Cerebellar cortex (tissue), 1 donor: ENCODE data around the gene GRAMD1A.
A peak's percentile ranks its signal among the peaks of the same experiment; 100 is the strongest.
"Not testable (repeated sequence)": the region's sequence is repeated elsewhere in the genome, so short reads cannot be mapped to it uniquely, and the experiment has no call there.

Experiments used
- DNase-seq: peaks from one replicate; pipeline ENCODE4 v3.0.0-alpha.2; 2015; ENCODE audit warnings: low spot score

GRAMD1A gene

DNA sequence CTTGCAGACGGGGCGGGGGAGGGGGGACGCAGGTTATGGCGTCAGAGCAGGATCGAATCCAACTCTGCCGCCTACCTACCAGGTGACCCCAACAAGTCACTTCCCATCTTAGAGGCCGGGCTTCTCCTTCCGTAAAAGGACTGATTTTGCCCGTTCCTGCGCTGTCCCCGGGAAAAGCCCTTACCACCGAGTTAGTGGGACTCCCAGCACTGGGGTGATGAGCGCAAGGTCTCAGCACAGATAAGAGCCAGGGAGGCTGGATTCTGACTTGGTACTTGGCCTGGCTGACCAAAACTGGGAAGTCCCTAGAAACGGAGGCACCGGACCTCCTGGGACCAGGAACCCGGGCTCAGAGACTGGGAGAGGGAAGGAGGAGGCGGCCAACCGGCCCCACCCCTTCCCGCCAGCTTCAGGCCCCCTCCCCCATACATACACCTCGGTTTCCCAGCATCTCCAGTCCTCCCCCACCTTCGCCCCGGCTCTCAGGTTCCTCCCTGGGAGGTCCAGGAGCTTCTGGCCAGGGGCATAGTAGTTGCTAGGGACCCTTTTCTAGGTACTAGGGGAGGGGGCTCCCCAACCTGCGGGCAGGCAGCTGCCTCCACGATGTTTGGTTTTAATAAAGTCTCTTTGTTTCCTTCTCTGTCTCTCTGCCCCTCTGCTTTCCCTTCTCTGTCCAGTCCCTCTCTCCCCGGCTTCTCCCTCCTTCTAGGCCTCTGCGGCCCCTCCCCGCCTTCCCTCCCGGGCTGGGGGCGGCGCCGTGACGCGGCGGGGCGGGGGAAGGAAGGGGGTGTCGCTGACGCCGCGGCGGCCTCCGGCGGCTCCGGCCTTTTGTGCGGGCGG, at the start of gene GRAMD1A:
Gene GRAMD1A (plus strand): TSS at position 826 of the 840 bp plus-strand sequence. CDS start 156 bp downstream, outside the sequence.
- peak; percentile 87 for DNase-seq

DNA sequence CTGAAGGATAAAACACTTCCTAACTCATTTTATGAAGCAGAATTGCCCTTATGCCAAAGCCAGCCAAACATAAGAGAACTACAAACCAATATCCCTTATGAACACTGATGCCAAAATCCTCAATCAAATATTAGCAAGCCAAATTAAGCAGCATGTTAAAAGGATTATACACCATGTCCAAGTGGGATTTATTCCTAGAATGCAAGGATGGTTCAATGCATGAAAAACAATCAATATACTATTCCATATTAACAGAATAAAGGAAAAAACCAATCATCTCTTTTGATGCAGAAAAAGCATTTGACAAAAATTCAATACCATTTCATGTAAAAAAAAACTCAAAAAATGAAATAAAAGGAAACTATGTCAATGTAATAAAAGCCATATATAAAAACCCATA, 47.0 kb upstream of the GRAMD1A start:
- DNase-seq = no peak

DNA sequence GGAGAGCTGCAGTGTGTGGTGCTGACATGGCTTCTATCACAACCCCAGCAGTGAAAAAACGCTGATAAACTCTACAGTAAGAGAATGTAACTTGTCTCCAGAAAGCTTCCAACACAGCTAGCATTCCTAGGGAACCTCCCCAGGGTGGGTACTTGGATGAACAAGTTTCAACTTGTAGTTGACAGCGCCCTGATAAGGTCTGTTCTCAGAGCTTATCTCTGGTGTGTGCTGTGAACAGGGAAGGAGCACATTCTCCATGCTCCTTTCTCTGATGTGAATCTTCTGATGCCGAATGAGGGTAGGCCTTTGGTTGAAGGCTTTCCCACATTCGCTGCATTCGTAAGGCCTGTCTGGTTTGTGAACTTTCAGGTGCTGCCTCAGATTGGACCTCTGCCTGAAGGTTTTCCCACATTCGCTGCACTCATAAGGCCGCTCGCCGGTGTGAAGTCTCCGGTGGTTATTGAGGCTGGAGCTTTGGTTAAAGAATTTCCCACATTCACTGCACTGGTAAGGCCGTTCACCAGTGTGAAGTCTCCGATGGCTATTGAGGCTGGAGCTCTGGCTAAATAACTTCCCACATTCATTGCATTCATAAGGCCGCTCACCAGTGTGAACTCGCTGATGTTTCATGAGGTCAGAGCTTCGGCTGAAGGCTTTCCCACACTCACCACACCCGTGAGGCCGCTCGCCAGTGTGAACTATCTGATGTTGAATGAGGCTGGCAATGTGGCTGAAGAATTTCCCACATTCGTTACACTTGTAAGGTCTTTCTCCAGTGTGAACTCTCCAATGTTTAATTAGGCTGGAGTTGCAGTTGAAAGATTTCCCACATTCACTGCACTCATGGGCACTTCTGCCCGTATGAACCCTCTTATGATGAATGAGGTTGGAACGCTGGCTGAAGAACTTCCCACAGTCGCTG, 42.0 kb upstream of the GRAMD1A start:
- no peak for DNase-seq

DNA sequence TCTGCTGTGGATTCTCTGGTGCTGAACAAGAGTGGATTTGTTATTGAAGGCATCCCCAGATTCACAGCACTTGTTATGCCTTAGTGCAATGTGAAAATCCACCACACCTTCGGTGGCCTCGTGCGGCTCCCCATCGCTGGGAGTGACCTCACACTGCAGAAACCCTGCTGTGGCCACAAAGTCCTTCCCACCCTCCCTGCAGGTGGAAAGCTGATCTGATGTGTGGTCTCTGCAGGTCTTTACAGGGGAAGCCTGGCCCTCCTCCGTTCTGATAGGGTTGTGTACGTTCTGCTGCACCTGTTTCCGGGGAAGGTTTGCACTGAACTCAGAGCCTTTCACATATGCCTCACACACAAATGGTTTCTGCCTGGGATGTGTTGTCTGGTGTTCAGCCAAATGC, 41.1 kb upstream of the GRAMD1A start:
- no peak for DNase-seq

DNA sequence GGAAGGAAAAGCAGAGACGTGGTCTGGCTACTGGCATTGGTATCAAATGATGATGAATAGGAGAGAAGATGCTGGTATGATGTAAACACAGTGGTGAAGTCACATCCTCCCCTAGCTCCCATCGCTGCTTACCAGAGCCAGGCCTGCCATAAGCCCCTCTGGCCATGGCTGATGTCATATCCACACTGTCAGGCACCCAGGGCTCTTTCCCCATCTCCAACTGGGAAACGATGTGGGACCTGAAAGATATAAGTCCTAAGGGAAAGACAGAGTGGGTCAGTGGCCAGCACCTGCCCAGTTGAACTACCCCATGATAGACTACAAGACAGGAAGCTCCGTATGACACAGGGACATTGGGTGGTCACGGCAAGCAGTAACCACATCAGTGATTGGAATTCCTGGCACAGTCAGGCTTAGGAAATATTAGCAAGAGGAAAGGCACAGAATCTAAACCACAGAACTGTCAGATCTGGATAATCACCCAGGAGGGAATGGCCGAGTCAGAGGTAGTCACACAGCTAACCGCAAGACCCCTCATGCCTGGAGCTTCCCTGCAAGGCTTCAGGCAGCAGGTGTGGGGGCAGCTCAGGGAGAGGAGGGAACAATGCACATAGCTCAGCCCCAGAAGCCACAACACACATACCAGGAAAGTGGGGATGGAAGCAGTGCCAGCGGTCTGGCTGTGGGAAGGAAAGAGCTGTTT, 39.9 kb upstream of the GRAMD1A start:
- no peak for DNase-seq

DNA sequence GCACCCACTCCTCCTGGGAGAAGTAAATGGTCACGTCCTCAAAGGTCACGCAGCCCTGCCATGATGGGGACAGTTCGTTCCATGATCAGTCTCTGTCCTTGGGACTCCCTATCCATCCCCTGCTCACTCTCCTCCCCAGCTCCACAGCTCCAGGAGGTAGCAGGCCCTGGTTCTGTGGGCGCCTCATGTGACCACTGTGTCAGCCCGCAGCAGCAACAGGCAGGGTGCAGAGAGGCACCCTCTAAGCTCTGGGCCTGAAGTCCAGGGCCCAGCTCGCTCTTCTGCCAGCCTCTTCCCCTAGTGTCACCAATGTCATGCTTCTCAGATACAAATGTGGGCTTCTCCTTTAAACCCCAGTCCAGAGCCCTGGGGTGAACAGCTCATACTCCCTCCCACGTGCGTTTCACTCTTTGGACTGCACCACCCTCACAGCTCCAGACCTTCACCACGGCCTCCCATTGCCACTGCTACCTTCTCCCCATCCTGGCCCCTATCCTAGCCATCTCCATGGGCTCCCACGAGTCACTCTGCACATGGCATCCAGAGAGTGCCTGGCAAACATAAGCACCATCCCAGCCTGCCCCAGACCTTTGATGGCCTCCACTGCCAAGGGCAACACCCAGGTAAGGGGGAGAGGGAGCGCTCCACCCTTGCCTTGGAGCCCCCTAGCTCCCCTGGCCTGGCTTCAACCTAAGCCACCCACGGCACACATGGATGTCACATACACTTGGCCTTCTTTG, 39.0 kb upstream of the GRAMD1A start:
- no peak for DNase-seq

DNA sequence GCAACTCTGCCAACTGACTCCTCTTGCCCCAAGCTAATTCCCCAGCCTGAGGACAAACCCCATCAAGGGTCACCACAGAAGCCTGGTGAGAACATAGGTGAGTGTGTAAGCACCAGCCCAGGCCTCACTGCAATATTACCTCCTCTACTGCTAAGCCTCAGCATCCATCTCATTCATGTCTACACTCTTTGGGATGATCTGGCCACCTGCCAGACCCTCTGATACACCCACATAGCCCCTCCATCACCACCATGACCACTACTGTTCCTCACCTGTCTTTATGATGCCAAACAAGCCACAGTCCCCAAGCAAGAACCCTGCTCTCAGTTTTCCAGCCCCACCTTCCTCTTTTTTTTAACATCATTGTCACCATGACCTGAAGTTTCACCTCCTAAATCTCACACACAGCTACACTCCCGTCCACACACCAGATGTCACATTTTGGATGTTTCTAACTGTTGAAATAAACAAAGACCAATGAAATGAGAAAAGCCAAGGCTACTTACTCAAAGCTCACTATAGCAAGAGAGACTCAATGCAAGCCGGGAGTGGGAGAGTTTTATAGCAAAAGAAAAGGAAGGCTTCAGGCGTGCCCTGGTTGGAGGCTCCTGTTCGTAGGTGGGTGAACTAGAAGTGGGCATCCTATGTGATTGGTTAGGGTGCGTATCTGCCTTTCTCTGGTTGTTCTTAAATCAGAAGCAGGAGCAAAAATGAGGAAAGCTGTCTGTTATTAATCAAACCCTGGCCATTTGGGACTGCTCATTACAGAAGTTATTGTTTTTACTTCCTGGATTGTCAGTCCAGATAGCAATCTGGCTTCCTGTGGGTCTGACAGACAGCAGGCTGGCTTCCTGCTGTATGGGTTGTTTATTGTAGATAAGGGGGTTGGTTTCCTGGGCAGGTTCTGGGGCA, 38.1 kb upstream of the GRAMD1A start:
- DNase-seq = peak; percentile 4

DNA sequence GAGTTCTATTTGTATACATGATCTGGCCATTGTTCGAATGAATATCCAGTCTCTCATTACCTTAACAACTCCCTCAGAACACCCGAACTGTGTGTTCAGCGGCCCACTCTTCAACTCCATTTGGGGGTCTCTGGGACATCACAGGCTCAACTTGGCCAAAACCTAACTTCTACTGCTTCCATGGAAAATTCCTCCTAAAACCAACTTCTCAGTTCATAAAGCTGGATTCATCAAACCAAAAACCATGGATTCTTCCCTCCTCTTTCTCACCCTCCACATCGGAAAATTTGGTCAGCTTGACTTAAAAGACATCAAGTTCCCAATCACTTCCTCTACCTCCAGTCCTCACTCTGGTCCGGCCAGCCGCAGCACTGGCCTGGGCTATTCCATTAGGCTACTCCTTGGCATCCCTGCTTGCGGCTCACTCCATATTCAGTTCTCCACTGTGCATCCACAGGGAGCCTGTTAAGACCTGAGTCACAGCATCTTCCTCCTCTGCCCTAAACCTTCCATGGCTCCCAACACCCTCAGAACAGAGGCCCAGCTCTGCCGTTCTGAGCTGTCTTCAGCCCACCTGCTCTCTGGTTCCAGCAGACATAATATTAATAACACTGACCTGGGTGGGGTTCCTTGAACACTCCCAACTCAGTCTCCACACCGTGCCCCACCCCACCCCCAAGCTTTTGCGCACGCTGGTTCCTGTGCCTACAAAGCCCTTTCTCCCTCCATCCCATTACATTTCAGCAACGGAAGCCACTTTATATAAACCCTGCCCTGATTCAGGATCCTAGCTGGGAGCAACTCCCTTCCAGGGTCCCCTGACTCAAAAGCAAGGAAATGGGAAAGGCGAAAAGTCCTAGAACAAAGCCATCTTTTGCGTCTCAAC, 37.2 kb upstream of the GRAMD1A start:
- peak; percentile 42 for DNase-seq

DNA sequence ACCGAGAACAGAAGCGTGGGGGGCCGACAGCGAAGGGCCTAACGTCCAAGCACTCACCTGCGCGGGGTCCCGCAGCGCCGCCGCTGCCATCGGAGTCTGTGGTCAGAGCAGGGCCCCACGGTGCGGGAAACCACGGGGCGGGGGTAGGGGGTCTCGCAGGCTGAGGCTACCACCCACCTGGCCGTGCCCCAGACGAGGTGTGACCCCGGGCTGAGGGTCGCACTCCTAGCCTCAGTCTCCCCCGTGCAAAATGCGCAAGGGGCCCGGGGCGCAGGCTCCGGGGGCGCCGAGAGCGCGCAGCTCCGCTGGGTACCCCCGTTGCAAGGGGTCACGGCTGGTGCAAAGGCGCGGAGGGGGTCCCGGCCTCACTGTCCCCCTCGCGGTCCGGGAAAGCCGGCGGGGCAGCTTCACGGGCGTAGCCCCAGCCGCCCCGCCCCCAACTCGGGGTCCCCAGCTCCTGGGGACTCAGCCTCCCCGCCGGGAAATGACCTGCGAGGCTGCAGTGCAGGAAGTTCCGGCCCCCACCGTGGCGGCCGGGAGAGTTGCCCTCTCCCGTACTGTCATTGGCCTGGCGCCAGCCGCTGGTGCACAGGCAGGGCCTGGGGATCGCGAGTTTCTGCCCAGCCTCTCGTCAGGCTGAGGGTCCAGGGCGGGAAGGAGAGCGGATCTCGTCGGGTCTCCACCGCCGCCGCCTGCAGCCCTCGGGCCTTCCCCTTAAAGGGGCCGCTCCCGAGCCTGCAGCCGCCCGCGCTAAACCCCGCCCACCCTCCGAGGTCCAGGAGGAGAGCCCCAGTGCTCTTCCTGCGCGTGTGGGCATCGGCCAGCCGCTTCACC, 36.3 kb upstream of the GRAMD1A start, which contains the start of gene ZNF792:
Gene ZNF792 (minus strand): TSS at position 657 of the 834 bp plus-strand sequence. CDS start 567 bp downstream, at position 90.
- DNase-seq = peak; percentile 63

DNA sequence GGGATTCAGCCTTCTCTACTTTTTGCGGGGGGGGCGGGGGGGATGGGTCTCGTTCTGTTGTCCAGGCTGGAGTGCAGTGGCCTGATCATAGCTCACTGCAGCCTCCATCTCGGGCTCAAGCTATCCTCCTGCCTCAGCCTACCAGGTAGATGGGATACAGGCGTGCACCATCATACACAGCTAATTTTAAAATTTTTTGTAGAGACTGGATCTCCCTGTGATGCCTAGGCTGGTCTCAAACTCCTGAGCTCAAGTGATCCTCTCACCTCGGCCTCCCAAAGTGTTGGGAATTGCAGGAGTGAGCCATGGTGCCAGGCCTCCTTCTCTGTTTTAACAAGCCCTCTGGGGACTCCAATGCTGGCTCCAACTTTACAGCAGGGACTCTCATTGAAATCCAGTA, 35.5 kb upstream of the GRAMD1A start:
- no peak for DNase-seq

DNA sequence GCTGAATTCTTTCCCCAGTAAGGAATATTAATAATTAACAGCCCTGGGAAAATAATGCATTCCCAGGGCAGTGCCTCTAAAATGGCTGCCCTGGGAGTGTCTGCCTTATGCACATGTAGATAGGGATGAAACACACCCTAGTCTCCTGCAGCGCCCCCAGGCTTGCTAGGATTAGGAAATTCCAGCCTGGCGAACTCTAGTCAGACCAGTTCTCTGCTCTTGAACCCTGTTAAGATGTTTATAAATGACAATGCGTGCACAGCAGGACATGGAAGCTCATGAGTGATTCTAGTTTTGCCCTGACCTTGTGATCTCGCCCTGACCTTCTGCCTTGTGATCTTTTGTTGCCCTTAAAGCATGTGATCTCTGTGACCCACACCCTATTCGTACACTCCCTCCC, 34.6 kb upstream of the GRAMD1A start:
- not testable (repeated sequence) for DNase-seq

DNA sequence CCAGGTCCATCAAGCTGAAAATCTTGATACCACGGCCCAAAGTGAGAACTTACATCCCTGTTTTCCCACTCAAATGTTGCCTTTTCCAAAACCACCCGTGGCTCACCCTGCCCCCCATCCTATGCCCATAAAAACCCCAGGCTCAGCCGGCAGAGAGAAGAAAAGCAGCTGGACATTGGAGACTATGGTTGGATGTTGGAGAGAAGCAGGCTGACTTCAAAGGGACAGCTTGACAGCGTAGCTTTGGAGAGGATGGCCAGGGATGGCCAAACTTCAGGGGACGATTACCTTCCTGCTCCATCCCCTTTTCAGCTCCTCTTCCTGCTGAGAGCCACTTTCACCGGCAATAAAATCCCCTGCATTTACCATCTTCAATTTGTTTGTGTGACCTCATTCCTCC, 32.6 kb upstream of the GRAMD1A start:
- DNase-seq = no peak

DNA sequence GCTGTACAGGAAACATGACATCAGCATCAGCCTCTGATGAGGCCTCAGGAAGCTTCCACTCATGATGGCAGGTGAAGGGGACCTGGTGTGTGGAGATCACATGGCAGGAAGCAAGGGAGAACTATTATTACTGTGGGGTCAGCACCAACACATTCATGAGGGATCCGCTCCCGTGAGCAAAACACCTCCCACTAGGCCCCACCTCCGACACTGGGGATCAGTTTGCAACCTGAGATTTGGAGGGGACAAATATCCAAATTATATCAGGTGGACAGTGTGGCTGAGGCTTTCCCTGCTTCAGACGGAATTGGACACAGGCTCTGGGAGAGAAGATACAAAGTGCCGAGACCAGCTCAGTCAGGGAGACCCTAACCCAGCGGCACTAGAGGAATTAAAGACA, 30.4 kb upstream of the GRAMD1A start:
- DNase-seq = no peak

DNA sequence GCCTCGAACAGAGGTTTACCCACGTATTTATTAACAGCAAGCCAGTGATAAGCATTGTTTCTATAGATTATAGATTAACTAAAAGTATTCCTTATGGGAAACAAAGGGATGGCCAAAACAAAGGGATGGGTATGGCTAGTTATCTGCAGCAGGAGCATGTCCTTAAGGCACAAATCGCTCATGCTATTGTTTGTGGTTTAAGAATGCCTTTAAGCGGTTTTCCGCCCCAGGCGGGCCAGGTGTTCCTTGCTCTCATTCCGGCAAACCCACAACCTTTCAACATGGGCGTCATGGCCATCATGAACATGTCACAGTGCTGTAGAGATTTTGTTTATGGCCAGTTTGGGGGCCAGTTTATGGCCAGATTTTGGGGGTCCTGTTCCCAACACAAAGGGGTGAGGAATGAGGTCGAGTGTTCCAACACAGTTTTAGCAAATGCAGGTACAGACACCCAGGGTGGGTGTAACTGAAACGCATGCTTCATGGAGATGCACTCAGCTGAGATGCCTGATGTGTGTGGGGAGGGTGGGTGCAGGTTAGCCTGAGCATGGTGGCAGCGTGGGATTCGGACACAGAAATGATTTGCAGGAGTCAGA, 29.8 kb upstream of the GRAMD1A start:
- DNase-seq = not testable (repeated sequence)

DNA sequence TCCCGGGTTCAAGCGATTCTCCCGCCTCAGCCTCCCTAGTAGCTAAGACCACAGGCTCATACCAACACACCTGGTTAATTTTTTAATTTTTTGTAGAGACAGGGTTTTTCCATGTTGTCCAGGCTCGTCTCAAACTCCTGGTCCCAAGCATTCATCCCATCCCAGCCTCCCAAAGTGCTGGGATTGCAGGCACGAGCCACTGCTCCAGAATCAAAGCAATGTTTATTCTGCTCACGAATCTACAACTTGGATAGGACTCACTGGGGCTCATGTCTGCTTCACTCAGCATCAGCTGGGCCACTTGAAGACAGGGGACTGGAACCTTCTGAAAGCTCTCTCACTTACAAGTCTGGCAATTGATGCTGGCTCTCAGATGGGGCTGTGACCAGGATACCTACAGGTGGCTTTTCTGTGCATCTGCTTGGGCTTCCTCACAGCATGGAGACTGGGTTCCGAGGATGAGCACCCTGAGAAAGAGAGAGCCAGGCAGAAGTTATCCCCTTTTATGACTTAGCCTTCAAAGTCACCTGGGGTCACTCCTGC, 27.9 kb upstream of the GRAMD1A start:
- no peak for DNase-seq

DNA sequence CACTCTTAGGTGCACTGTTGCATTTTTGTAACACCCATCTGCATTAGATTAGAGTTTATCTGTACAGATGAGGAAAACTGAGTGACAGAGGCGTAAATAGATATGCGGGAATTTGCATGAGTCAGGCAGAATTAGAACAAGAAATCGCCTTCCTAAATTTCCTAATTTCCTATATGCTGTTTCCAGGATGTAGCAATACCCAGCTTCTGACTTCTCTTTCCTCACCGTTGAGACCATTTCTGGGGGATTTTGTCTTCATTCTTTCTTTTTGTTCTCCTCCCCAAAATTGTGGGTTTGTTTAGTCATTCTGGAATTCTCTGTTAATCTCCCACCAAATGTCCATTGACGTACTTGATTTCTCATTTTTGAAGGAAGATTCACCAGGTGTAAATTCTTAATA, 25.5 kb upstream of the GRAMD1A start:
- no peak for DNase-seq

DNA sequence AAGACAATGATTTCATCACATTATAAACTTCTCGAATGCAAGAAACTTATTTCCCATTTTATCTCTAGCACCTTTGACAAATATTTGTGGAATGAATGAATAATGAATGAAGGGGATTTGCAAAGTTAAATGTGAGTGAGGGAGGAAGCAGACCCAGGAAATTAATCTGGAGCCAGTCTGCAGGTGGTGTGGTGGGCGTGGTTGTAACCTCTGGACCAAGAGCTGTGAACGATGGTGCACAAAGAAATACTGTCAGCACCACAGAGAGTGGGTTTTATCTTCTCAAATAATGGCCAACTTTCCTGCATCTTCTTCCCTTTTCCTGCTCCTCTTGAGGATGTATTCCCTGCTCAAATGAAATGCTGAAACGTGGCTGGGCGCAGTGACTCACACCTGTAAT, 25.1 kb upstream of the GRAMD1A start:
- no peak for DNase-seq

DNA sequence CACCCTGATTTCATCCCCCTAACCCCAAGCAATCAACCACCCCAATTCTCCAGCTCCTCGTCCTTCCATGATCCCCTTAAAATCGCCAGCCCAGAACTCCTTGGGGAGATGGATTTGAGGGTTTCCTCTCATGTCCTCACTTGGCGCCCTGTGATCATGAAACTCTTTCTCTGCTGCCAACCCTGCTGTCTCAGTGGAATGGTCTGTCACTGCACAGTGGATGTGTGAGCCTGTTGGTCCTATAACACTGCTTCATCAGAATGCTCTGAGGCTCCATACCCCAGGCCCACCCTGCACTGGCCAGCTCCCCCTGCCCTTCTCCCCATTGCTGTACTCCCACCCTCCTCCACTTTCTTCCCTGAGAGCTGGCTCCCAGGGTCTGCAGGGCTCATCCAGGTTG, 23.5 kb upstream of the GRAMD1A start:
- no peak for DNase-seq
